ENCODE results near the gene DDX10. TPM values are rescaled to one million over a fixed set of nuclear protein-coding genes. Genes with fewer than 3 reads are reported as not detected.

Gene DDX10
- total RNA-seq, 1 donor from 2014 or later: 21.1 TPM

GRCh38 chr11:108757630-108758029 is 92.8 kb downstream of the DDX10 start:
- no peaks in the 10 kb centered on the region for H3K36me3 ChIP-seq
- DNase-seq (no peak), ATAC-seq (no peak)
- intact Hi-C loops (cut with DNase I): no loop called here
- peaks cover 6% of the 10 kb centered on the region for H3K4me1 ChIP-seq
- H3K4me3 ChIP-seq: no peak overlapping the region
- TF ChIP-seq CTCF (IDR thresholded peaks at IDR 0.05): no peak
- H3K27ac ChIP-seq: no peak overlapping the region
- H3K9me3 ChIP-seq: no peaks in the 10 kb centered on the region
- H3K27me3 ChIP-seq (ENCODE audit: low read depth): no peaks in the 10 kb centered on the region

GRCh38 chr11:108758458-108758857 is 93.6 kb downstream of the DDX10 start:
- H3K9me3 ChIP-seq: no peaks in the 10 kb centered on the region
- H3K4me1 ChIP-seq: peaks cover 6% of the 10 kb centered on the region
- TF ChIP-seq CTCF (IDR thresholded peaks at IDR 0.05): no peak
- no peak for ATAC-seq
- intact Hi-C loops (cut with DNase I): no loop called here
- H3K27ac ChIP-seq: no peak overlapping the region
- no peak for DNase-seq
- no peaks in the 10 kb centered on the region for H3K27me3 ChIP-seq (ENCODE audit: low read depth)
- no peaks in the 10 kb centered on the region for H3K36me3 ChIP-seq
- H3K4me3 ChIP-seq: no peak overlapping the region

GRCh38 chr11:108766596-108767173 is 101.8 kb downstream of the DDX10 start:
- no peak for ATAC-seq
- Histone ChIP-seq H3K4me3 (no peak overlapping the region), H3K27me3 (ENCODE audit: low read depth) (no peaks in the 10 kb centered on the region), H3K4me1 (no peaks in the 10 kb centered on the region), H3K9me3 (no peaks in the 10 kb centered on the region), H3K36me3 (no peaks in the 10 kb centered on the region), H3K27ac (no peak overlapping the region)
- no peak for TF ChIP-seq CTCF (IDR thresholded peaks at IDR 0.05)
- no peak for DNase-seq
- intact Hi-C loops (cut with DNase I): no loop called here

GRCh38 chr11:108768370-108768769 is 103.5 kb downstream of the DDX10 start:
- Histone ChIP-seq H3K36me3 (no peaks in the 10 kb centered on the region), H3K27me3 (ENCODE audit: low read depth) (no peaks in the 10 kb centered on the region), H3K9me3 (no peaks in the 10 kb centered on the region), H3K27ac (no peak overlapping the region), H3K4me1 (no peaks in the 10 kb centered on the region), H3K4me3 (no peak overlapping the region)
- no peak for TF ChIP-seq CTCF (IDR thresholded peaks at IDR 0.05)
- DNase-seq (no peak), ATAC-seq (no peak)
- intact Hi-C loops (cut with DNase I): no loop called here

GRCh38 chr11:108768964-108769363 is 104.1 kb downstream of the DDX10 start:
- no peaks in the 10 kb centered on the region for H3K4me1 ChIP-seq
- DNase-seq (no peak), ATAC-seq (no peak)
- H3K9me3 ChIP-seq: no peaks in the 10 kb centered on the region
- H3K4me3 ChIP-seq: no peak overlapping the region
- H3K36me3 ChIP-seq: no peaks in the 10 kb centered on the region
- TF ChIP-seq CTCF (IDR thresholded peaks at IDR 0.05): no peak
- intact Hi-C loops (cut with DNase I): no loop called here
- no peak overlapping the region for H3K27ac ChIP-seq
- no peaks in the 10 kb centered on the region for H3K27me3 ChIP-seq (ENCODE audit: low read depth)

All from lower lobe of right lung (tissue), 2 donors.